IMR-90 (cell line): Measurements from ENCODE around the gene DUOX1. TPM values are rescaled to one million over a fixed set of nuclear protein-coding genes. Genes with fewer than 3 reads are reported as not detected.

Experiments used
- ATAC-seq: fragments of 200-7000 bp; cut with Tn5 transposase; 2 replicates; pipeline ENCODE4 v1.9.1; 2020; ENCODE audit warnings: low read depth, mild to moderate bottlenecking, moderate library complexity
- BruUV-seq: library from RNA; stranded (reverse); fragments of 400-500 nt; replicated peaks from 2 replicates; lab custom pipeline; 2021; lab: Mats Ljungman, UMichigan
- CTCF ChIA-PET: fragments of 300-600 bp; formaldehyde crosslinking; extraction: SDS; loops from one replicate; lab custom pipeline; 2021; ENCODE audit warnings: antibody characterized with exemption; lab: Yijun Ruan, JAX
- POLR2A ChIA-PET: fragments of 300-600 bp; sonication (Branson Sonifier 250); formaldehyde crosslinking; loops from one replicate; lab custom pipeline; 2022; ENCODE audit warnings: antibody characterized with exemption; ENCODE audit not compliant: unreplicated experiment; lab: Charles Lee
- DNase-seq: peaks from one replicate; pipeline ENCODE4 v3.0.0; 2013
- H2AFZ ChIP-seq: replicated peaks from 2 replicates; pipeline ENCODE3; 2013; ENCODE audit warnings: low read length, mild to moderate bottlenecking; ENCODE audit not compliant: poor library complexity
- H2AK5ac ChIP-seq: 2 replicates; pipeline ENCODE4 v1.6.1; 2013; ENCODE audit warnings: low read depth, low read length, inconsistent platforms
- H2AK9ac ChIP-seq: replicated peaks from 2 replicates; pipeline ENCODE3; 2013; ENCODE audit warnings: mild to moderate bottlenecking, low read depth, low read length, moderate library complexity; ENCODE audit not compliant: poor library complexity
- H2BK120ac ChIP-seq: 2 replicates; pipeline ENCODE4 v1.6.1; 2013; ENCODE audit warnings: low read depth, low read length, inconsistent platforms
- H2BK15ac ChIP-seq: 3 replicates; pipeline ENCODE4 v1.6.1; 2013; ENCODE audit warnings: low read depth, low read length, inconsistent platforms
- H2BK20ac ChIP-seq: 2 replicates; pipeline ENCODE4 v1.6.1; 2013; ENCODE audit warnings: low read depth, mild to moderate bottlenecking, inconsistent platforms, low read length, moderate library complexity
- H2BK5ac ChIP-seq: 2 replicates; pipeline ENCODE4 v1.6.1; 2013; ENCODE audit warnings: mild to moderate bottlenecking, low read depth, low read length, inconsistent platforms; ENCODE audit not compliant: poor library complexity, severe bottlenecking
- H3K14ac ChIP-seq: replicated peaks from 2 replicates; pipeline ENCODE4 v1.6.1; 2013; ENCODE audit warnings: low read depth, low read length, inconsistent platforms
- H3K18ac ChIP-seq: 2 replicates; pipeline ENCODE4 v1.6.1; 2013; ENCODE audit warnings: low read depth, low read length, control low read depth
- H3K23ac ChIP-seq: 2 replicates; pipeline ENCODE4 v1.6.1; 2013; ENCODE audit warnings: low read depth, low read length, inconsistent platforms
- H3K27ac ChIP-seq: 2 replicates; pipeline ENCODE4 v1.5.1; 2013; ENCODE audit warnings: mild to moderate bottlenecking, control low read depth, low read length; ENCODE audit not compliant: insufficient read depth
- H3K27me3 ChIP-seq: 2 replicates; pipeline ENCODE4 v1.6.1; 2013; ENCODE audit warnings: low read length; ENCODE audit not compliant: control insufficient read depth, insufficient read depth
- H3K36me3 ChIP-seq: 2 replicates; pipeline ENCODE4 v1.6.1; 2013; ENCODE audit warnings: low read length, mixed read lengths; ENCODE audit not compliant: control insufficient read depth, insufficient read depth
- H3K4ac ChIP-seq: 2 replicates; pipeline ENCODE4 v1.6.1; 2013; ENCODE audit warnings: low read depth, low read length, inconsistent platforms
- H3K4me1 ChIP-seq: 2 replicates; pipeline ENCODE4 v1.6.1; 2013; ENCODE audit warnings: low read length, mixed read lengths; ENCODE audit not compliant: control insufficient read depth, insufficient read depth
- H3K4me2 ChIP-seq: 2 replicates; pipeline ENCODE4 v1.6.1; 2013; ENCODE audit warnings: low read depth, mild to moderate bottlenecking, control low read depth, low read length, moderate library complexity
- H3K4me3 ChIP-seq: 2 replicates; pipeline ENCODE4 v1.5.1; 2013; ENCODE audit warnings: low read depth, mild to moderate bottlenecking, control low read depth, low read length, moderate library complexity; ENCODE audit not compliant: insufficient read depth
- H3K56ac ChIP-seq: 2 replicates; pipeline ENCODE4 v1.6.1; 2013; ENCODE audit warnings: low read length, inconsistent platforms; ENCODE audit not compliant: insufficient read depth; ENCODE audit errors: extremely low read depth
- H3K79me1 ChIP-seq, 2 experiments: 2 replicates each; pipeline ENCODE4 v1.6.1; 2013; ENCODE audit warnings: low read length in 2 of 2, inconsistent platforms in 1 of 2, low read depth in 1 of 2
- H3K9ac ChIP-seq: 2 replicates; pipeline ENCODE4 v1.6.1; 2013; ENCODE audit warnings: low read depth, low read length, control low read depth
- H3K9me1 ChIP-seq: 2 replicates; pipeline ENCODE4 v1.6.1; 2013; ENCODE audit warnings: low read length, inconsistent platforms; ENCODE audit not compliant: insufficient read depth
- H3K9me3 ChIP-seq: 2 replicates; pipeline ENCODE4 v1.6.1; 2013; ENCODE audit warnings: low read length; ENCODE audit not compliant: control insufficient read depth, insufficient read depth
- H4K20me1 ChIP-seq: 2 replicates; pipeline ENCODE4 v1.6.1; 2013; ENCODE audit warnings: low read length, inconsistent platforms; ENCODE audit not compliant: insufficient read depth
- H4K5ac ChIP-seq: 2 replicates; pipeline ENCODE4 v1.6.1; 2013; ENCODE audit warnings: mild to moderate bottlenecking, low read depth, low read length, control low read depth
- H4K8ac ChIP-seq, 2 experiments: 2 replicates each; pipeline ENCODE4 v1.6.1; 2013; ENCODE audit warnings: low read depth in 2 of 2, low read length in 2 of 2, control low read depth in 1 of 2, inconsistent platforms in 1 of 2
- H4K91ac ChIP-seq: 2 replicates; pipeline ENCODE4 v1.6.1; 2013; ENCODE audit warnings: low read depth, low read length, inconsistent platforms; ENCODE audit not compliant: insufficient read depth
- FOS ChIP-seq: fragments of 150-350 bp; IDR thresholded peaks from 2 replicates; pipeline ENCODE4 v1.6.1; 2016; ENCODE audit warnings: low read depth, low read length
- MAFK ChIP-seq: IDR thresholded peaks from 2 replicates; pipeline ENCODE4 v1.6.1; 2012; ENCODE audit warnings: low read depth, low read length, improper control_type of control experiment
- MXI1 ChIP-seq: IDR thresholded peaks from 2 replicates; pipeline ENCODE4 v1.6.1; 2012; ENCODE audit warnings: low read depth, mild to moderate bottlenecking, low read length, moderate library complexity, borderline replicate concordance
- NFE2L2 ChIP-seq: fragments of 150-350 bp; IDR thresholded peaks from 2 replicates; pipeline ENCODE4 v1.6.1; 2016; ENCODE audit warnings: low read depth, mild to moderate bottlenecking, low read length
- RAD21 ChIP-seq: IDR thresholded peaks from 2 replicates; pipeline ENCODE4 v1.6.1; 2012; ENCODE audit warnings: low read length, improper control_type of control experiment
- RCOR1 ChIP-seq: IDR thresholded peaks from 2 replicates; pipeline ENCODE4 v1.6.1; 2012; ENCODE audit warnings: mild to moderate bottlenecking, low read length, improper control_type of control experiment; ENCODE audit not compliant: insufficient replicate concordance
- WGBS, 2 experiments: methylation state at CpG; one replicate each; pipeline versions ENCODE4 v1.1.5 to v1.1.7; 2013; ENCODE audit warnings: missing lambda C conversion rate in 2 of 2; ENCODE audit not compliant: insufficient read length in 1 of 2; ENCODE audit errors: extremely low coverage in 2 of 2; 5-methylcytosine and 5-hydroxymethylcytosine counted together
- dilution Hi-C: fragments of 300-500 bp; cut with HindIII; formaldehyde crosslinking; loops from one replicate; pipeline ENCODE4 v1.14.3; 2018; ENCODE audit warnings: low sequenced_read_pairs; ENCODE audit not compliant: unreplicated experiment
- in situ Hi-C: fragments of 300-500 bp; cut with MboI; formaldehyde crosslinking; loops from 3 replicates; pipeline ENCODE4 v1.14.3; 2019; ENCODE audit warnings: low sequenced_read_pairs, inconsistent platforms, mixed read lengths
- intact Hi-C: fragments of 100-400 bp; cut with micrococcal nuclease; formaldehyde crosslinking; loops from 2 replicates; pipeline ENCODE4 v1.10.0; 2022
- polyA plus RNA-seq, 3 experiments: library from polyadenylated mRNA; depleted of rRNA; stranded (reverse); fragments of >200 nt; gene quantifications; 2 replicates each; pipeline ENCODE4 v1.2.3, GENCODE V29; 2012; ENCODE audit warnings: low replicate concordance in 1 of 3
- total RNA-seq: library from RNA; depleted of rRNA; stranded (reverse); fragments of >200 nt; gene quantifications from 2 replicates; pipeline ENCODE4 v1.2.3, GENCODE V29; 2012
- TF ChIP-seq, protein P1 (sequence below): fragments of 150-350 bp; IDR thresholded peaks from 2 replicates; pipeline ENCODE4 v1.6.1; 2017; ENCODE audit warnings: mild to moderate bottlenecking, antibody characterized with exemption, low read length, low read depth

The DUOX1 gene
- total and polyA plus RNA-seq, 2 of the 4 experiments (the other 2 are of a cell fraction) = not detected

DNA sequence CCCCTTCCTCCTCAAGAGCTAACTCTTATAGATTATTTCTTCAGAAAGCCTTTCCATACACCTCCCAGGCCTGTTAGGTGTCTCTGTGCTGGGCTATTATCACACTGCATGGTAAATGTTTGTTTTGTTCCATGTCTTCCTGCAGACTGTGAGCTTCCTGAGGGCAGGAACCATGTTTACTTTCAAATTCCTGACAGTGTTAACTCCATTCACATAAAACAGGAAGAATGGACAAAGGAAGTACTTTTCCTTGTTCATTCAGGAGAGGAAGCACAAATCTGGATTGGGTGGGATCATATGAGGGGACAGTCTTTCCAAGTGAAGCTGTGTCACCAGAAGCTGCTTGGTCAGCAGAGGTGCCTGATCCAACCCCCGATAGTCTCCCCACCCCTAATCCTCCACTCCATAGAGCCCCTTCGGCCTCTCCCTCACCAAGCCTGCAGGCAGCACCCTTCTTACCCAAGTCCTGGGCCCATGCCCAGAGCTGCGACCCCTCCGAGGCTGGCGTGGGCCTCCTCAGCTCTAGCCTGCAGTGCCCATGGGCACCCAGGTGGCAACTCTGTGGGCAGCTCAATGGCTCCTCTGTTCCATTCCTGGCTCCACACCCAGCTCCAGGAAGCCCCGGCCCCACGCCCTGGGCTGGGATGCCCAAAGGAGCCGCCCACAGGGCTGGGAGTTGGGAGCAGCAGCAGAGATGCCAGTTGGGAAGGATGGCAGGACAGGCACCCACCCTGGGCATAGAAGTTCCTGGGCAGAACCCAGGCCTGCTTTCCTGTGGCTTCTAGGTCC lies 51.0 kb downstream of the DUOX1 start:
- intact Hi-C loops = no loop called here
- Histone ChIP-seq H3K9ac (no peak overlapping the region), H3K4me3 (no peak overlapping the region), H3K4ac (no peak overlapping the region), H3K4me1 (no peaks in the 10 kb centered on the region; the same call in 1 of the 2 replicates), H3K4me2 (no peak overlapping the region), H2AK5ac (no peak overlapping the region), H4K5ac (no peak overlapping the region), H3K36me3 (peaks cover 2% of the 10 kb centered on the region), H2BK20ac (no peak overlapping the region), H3K79me1 (no peaks in the 10 kb centered on the region), H2BK15ac (no peak overlapping the region), H2BK120ac (no peak overlapping the region), H3K18ac (no peak overlapping the region), H2AK9ac (no peak overlapping the region), H3K14ac (no peak overlapping the region), H3K9me1 (0 out of 2 replicates have a peak, but pooled peaks cover 5% of the 10 kb centered on the region), H3K56ac (no peak overlapping the region), H4K20me1 (no peaks in the 10 kb centered on the region; the same call in 1 of the 2 replicates), H4K91ac (no peak overlapping the region), H4K8ac (no peak overlapping the region), H2AFZ (no peak overlapping the region), H3K27ac (no peak overlapping the region), H2BK5ac (no peak overlapping the region), H3K23ac (no peak overlapping the region), H3K27me3 (no peaks in the 10 kb centered on the region), H3K9me3 (no peaks in the 10 kb centered on the region)
- dilution Hi-C loops = no loop called here
- CTCF ChIA-PET = interaction anchor here (1.1 kb wide), 1 partner anchor 17 kb away, joined by 4 read pairs; no protein-coding TSS in a partner anchor
- in situ Hi-C loops = loop anchor here (25.0 kb wide), 1 partner anchor 431 kb away; no protein-coding TSS in a partner anchor
- ATAC-seq = no peak
- no TSS peak for BruUV-seq
- POLR2A ChIA-PET = no interaction called here
- TF ChIP-seq MXI1 (no peak), RCOR1 (no peak), NFE2L2 (no peak), RAD21 (no peak), FOS (no peak), MAFK (no peak)
- TF ChIP-seq, protein P1, sequence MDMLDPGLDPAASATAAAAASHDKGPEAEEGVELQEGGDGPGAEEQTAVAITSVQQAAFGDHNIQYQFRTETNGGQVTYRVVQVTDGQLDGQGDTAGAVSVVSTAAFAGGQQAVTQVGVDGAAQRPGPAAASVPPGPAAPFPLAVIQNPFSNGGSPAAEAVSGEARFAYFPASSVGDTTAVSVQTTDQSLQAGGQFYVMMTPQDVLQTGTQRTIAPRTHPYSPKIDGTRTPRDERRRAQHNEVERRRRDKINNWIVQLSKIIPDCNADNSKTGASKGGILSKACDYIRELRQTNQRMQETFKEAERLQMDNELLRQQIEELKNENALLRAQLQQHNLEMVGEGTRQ = no peak
- WGBS, 2 experiments = 100% methylated on average over 3 of the region's 8 CpGs; no CpG with 5 or more reads in 1 of the 2 experiments
- DNase-seq = no peak
